ENCODE results near the gene BLMH. TPM values are rescaled to one million over a fixed set of nuclear protein-coding genes. Genes with fewer than 3 reads are reported as not detected.

The BLMH gene, protein sequence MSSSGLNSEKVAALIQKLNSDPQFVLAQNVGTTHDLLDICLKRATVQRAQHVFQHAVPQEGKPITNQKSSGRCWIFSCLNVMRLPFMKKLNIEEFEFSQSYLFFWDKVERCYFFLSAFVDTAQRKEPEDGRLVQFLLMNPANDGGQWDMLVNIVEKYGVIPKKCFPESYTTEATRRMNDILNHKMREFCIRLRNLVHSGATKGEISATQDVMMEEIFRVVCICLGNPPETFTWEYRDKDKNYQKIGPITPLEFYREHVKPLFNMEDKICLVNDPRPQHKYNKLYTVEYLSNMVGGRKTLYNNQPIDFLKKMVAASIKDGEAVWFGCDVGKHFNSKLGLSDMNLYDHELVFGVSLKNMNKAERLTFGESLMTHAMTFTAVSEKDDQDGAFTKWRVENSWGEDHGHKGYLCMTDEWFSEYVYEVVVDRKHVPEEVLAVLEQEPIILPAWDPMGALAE
- 43.6 and 46.3 TPM in 2 replicates for total RNA-seq

DNA sequence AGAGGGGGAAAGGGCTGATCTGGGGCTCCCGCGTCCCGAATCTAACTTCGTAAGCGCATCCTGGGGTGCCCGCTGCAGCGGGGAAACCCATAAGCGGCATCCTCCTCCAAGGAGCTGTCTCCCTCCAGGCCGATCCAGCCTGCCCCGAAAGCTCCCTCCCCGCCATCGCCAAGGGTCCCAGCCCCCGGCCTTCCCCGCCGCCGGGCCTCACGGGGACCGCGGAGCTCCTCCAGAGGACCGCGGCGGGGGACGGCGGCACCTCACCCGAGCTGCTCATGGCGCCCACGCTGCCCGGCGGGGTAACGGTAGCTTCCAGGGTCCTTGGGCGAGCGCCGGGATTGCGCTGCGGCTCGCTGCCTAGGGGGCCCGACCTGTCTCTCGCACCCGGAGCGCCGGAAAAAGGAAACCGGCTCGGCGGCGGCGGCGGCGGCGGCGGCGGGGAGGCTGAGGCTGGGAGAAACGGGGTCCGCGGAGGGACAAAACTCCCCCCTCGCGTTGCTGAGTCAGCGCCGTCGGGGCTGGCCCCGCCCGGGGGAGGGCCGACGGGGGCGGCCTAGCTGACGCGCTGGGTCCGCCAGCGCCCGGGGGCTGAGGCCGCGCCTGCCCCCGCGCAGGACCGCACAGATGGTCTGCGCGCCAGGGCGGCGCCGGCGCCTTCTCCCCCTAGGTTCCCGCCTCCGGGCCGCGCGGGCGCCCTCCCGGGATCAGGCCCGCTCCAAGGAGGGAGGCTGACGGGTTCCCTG lies at the start of gene BLMH:
Gene BLMH, minus strand, starts transcription at position 402 of the 743 bp plus-strand sequence. Its CDS starts 125 bp downstream, at position 277.
- DNase-seq (ENCODE audit: low read depth in 2 of 2) = peak; percentile 54 to 88

DNA sequence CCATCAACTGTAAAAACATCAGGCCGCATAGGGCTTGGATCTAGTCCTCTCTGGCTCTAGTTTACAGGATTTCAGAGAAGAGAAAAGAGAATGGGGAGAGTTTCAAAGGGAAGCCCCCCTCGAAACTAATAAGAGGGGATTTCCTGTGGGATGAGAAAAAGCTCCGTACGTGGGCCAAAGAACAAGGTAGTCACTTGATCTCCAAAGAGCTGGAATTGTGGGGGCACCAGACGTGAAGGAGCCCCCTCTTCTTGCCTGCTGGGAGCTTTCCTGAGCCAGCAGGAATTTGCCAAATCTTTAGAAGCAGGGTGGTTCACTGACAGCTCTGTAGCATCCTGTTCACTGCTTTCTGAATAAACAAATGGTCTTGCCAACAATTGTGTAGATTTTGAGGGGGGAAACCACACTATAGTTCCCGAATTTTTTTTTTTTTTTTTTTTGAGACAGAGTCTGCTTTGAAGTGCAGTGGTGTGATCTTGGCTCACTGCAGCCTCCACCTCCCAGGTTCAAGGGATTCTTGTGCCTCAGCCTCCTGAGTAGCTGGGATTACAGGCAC lies 49.1 kb upstream of the BLMH start:
- peak; percentile 48 to 77 for DNase-seq (ENCODE audit: low read depth in 2 of 2)

DNA sequence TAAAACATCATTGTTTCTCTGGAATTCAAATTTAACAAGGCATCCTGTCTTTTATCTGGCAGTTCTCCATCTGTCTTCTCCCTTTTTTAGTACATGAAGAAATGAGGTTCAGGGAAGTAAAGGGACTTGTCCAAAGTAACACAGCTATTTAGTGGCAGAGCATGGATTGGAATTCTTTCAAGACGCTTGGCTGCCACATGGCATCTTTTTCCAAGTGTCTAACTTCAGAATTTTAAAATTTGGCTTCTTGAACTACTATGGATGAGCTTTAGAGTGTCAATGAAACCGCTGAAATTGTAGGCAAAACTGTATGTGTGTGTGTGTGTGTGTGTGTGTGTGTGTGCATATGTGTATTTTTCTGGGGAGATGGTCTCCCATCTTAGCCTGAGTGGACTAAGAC lies 47.3 kb upstream of the BLMH start:
- no peak for DNase-seq (ENCODE audit: low read depth in 2 of 2)

DNA sequence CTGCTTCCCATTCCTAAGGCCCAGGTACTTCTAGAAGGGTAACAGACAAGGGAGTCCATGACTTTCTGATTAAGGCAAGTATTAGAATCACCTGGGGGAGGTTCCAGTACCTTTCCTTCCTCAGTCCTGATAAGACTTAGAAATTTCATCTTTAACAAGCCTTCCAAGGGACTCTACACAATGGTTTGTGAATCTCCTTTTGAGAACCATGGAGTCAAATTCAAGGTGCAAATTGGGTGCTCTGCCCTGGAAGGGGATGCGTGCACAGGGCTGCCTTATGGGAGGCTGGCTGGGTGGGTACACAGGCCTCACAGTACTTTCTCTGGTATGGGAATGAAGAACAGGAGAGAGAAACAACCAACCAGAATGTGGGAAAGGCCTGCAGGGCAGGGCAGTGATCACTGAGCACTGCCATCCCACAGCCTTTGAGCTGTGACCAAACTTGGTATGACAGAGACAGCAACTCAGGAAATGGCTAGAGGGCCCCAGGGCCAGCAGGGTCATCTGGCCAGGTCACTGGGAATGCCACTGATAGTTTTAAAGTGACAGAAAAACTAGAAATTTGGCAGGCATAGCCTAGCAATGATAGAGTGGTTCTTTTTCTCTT lies 45.8 kb upstream of the BLMH start:
- peak in 1 of 2 donors; percentile 48 for DNase-seq (ENCODE audit: low read depth in 2 of 2)

DNA sequence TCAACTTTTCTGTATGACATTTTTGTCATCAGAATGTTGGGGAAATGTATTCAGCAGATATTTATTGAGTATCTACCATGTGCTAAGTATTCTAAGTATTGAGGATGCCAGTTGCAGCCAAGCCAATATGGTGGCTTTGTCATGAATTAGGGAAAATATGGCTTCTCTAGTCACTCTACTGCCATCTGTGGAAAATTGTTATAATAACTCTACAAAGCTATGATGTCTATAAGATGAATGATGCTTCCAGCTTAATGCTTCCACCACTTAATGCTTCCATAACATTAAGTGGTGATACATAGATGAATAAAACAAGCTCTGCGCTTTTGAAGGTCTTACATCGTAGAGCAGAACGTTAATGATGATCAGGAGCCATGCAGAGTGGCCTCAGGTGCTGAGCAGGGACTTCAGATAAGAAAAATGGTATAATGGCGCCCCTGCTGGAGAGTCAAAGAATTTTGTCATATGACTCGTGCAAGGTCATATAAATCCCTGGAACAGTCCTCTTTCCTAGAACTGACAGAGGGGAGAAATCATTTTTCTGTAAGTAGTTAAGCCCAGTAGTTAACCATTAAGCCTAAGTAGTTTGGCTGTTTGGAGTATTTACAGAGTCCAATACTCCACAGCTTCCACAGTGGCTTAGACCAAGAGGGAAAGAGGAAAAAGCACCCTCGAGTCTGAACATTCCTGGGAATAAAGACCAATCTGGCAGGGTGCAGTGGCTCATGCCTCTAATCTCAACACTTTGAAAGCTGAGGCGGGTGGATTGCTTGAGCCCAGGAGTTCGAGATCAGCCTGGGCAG lies 44.8 kb upstream of the BLMH start:
- DNase-seq (ENCODE audit: low read depth in 2 of 2) = peak; percentile 55 to 74

DNA sequence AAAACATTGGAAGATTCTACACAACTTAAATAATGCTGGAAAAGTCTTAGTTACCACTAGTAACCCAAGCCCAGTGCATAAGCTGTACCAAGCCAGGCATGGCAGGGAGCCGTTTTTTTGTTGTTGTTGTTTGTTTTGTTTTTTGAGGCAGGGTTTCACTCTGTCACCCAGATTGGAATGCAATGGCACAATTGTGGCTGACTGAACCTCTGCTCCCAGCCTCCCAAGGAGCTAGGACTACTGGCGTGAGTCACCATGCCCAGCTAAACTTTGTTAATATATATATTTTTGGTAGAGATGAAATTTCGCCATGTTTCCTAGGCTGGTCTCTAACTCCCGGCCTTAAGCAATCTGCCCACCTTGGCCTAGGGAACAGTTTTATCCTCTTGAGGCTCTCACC lies 42.7 kb upstream of the BLMH start:
- DNase-seq (ENCODE audit: low read depth in 2 of 2) = no peak

DNA sequence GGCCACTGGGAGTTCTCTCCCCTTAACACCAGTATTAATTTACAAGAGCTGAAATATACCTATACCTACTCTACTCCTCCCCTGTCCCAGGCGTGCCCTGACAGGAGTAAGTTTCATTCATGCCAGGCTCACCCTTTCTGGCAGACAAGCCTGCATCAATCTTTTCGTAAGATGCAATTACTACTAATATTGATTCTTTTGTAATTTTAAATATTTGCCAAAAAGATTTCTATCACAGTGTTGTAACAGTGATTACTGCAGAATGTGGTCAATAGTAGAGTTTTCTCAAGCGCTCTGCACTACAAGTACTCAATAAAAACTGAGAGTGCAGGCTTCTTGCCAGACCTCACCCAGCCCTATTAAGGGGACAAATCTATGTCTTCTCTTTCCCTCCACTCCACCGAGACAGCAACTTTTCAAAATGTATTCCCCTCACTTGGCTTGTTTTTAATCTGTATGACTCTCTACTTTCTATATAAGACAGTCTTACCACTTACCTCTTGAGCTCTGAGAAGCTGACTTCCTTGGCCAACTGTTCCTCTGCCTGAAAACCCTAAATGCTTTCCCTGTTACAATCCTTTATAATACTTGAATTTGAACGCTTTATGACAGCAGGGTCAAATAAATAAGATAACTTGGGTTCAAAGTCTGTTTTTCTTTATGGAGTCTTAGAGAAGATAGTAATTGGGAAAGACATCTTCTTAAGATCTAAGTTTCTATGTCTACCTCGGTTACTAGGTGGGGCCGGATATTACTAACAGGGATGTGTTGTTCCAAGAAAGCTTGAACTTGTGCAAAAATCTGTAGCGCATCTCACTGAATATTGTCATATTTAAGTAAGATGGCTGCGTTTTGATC lies 42.0 kb upstream of the BLMH start, which contains the start of gene TMIGD1:
Gene TMIGD1, minus strand, starts transcription at position 555 of the 858 bp plus-strand sequence. CDS start 1,924 bp downstream, outside the sequence.
- DNase-seq (ENCODE audit: low read depth in 2 of 2) = no peak

DNA sequence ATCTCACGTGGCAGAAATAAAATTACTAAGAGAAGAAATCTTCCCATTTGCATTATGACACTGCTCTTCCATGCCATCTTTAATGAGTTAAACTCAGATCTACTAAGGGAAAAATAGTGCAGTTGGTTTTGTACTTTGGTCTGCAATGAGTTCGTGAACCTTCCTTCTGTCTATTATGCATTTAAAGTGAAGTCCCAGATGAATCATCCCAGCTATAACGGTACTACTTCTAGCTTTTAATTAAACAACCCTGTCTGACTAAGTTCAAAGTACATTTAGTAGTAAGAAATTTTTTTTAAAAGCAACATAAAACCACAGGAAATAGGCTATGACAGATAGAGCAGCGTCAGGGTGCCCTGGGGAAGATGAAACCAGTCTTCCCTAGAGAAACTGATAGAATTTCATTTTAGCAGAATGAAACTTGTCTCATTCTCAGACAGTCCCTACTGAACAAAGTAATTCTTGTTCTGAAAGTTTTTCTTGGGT lies 40.4 kb upstream of the BLMH start:
- DNase-seq (ENCODE audit: low read depth in 2 of 2) = peak in 1 of 2 donors; percentile 5

DNA sequence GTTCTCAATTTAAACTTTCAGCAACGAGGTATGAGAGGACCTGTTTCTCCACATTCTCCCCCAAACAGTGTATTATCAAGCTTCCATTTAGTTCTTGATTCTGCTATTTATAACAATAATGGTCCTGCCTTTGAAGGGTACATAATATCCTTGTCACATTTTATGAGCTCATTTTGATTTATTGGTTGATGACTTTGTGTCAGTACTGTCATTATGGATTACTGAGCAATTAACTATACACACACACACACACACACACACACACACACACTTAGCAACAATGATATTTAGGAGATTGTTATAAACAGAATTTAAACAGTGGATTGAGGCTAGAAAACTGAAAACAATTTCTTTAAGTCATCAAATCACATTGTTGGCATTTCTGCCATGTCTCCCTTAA lies 35.1 kb upstream of the BLMH start:
- no peak for DNase-seq (ENCODE audit: low read depth in 2 of 2)

DNA sequence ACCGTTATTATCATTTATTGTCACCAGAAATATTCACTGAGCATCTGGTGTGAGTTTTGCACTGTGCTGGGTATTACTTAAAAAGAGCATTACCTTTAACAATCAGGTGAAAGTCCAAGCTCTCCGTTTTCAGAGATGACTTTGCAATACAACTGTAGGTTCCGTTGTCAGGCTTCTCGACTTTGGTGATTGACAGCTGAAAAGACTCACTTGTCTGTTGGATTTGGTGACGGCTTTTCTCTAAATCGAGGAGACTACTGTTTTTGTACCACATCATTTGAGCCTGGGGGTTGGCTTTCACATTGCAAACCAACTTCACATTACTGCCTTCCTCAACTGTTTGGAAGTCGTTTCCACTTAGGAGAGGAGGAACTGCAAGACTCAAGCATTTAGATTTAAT lies 33.0 kb upstream of the BLMH start:
- DNase-seq (ENCODE audit: low read depth in 2 of 2) = no peak

DNA sequence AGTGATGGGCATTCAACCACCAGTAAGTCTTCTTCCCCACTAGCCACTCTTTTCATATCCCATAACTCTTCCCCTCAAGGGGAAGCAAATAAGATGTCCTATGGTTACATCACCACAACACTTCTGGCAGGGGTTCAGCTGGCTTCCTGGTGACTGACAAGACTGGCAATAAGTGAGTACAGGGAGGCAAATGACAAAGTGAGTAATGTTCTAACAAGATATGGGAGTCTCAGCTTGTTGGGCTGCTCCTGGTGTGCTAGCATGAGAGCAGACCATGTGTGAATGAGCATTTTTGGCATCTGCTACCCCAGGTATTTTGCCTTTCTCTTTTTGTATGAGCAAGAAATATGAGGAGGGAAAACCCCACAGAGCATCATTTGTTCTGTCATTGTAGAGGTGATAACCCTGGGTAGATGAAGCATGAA lies 32.2 kb upstream of the BLMH start:
- DNase-seq (ENCODE audit: low read depth in 2 of 2) = peak in 1 of 2 donors; percentile 56

DNA sequence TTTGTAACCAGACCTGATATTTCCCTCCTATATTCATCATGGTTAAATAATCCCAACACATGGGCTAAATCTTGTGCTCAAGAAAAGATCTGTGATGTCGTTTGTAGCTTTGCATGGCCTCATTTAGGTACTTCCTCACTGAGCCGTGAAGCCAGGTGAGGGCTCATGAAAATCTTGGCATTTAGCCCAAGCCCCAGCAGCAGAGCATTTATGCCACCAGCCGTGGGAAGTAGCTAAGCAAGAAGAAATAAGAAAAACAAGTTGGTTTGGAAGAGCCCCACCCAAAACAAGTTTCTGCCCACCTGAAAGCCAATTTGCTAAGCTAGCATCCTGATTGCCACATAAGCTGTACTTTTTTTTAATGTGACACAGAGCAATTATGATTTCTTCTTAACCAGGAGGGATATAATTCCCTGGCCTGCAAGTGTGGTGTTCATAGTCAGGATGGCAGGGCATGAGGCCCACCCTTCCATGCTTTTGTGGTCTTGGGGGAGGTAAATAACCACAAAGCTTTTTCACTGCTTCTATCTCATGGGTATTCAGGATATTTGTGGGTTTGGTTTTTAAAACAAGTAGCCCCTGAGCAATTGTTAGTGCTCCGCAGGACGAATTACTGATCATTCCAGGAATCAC lies 31.6 kb upstream of the BLMH start:
- DNase-seq (ENCODE audit: low read depth in 2 of 2) = no peak

DNA sequence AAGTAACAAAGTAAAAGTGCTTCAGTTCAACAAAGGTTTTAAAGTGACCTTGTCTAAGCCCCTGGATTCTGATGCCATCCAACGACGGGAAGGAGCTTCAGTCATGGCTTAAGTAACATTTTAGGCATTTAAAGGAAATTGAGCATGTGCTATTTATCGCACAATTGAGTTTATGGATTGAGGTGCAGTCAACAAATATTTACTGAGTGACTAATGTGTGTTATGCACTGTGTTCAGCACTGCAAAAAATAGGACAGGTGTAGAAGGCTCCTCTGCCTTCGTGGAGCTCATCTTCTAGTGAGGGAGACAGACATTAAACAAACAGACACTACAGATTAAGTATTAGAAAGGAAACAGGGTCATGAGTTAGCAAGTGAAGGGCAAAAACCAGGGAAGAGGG lies 29.6 kb upstream of the BLMH start:
- no peak for DNase-seq (ENCODE audit: low read depth in 2 of 2)

DNA sequence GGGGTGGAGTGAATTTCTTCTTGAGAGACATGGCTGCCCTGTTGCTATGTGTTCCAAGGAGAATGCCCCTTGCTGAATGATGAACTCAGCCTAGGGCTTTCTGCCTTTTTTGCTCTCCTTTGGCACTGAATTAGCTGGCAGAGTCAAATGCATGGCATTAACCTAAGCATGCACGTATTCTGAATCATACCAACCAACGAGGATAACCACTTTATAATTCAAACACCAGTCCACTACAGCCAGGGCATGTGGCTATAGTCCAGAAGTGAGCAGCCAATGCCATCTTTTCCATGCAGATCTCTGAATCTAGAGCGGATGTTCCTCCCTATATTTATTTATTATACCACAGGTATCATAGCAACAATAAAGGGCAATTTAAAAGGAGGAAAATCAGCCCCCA lies 26.4 kb upstream of the BLMH start:
- DNase-seq (ENCODE audit: low read depth in 2 of 2) = peak; percentile 6 to 31

DNA sequence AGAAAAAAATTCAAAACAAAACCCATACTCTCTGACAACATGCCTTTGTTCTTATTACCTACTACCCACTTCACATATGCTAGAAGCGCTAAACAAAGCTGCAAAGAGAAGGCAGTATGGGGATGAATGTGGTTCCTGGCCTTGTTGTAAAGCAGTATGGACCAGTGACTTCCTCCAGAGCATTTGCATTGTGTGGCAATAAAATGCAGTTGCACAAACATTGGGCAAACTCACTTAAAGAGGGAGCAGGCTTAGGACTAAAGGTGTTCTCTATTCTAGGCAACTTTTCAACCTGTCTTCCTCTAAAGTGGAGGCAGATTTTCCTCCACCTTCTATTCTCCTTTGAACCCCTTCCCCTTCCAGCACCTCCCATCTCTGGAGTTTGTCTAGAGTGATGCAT lies 25.0 kb upstream of the BLMH start:
- no peak for DNase-seq (ENCODE audit: low read depth in 2 of 2)

DNA sequence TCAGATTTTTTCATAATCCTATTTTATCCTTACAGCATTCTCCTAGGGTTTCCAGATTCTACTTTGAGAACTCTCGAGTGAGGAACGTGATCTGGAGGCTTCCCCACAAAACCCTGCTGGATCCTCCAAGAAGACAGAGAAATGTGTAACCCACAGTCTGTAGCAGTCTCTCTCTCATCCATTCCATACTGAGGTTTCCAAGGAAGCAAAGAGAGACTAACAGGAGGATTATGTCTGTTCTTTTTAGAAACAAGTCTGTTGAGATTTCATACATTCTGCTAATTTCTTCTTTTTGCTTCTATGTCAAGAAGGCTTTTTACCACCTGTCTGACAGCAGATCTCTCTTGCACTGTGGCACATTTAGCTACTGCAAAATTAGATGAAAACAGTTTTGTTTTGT lies 23.4 kb upstream of the BLMH start:
- DNase-seq (ENCODE audit: low read depth in 2 of 2) = no peak

DNA sequence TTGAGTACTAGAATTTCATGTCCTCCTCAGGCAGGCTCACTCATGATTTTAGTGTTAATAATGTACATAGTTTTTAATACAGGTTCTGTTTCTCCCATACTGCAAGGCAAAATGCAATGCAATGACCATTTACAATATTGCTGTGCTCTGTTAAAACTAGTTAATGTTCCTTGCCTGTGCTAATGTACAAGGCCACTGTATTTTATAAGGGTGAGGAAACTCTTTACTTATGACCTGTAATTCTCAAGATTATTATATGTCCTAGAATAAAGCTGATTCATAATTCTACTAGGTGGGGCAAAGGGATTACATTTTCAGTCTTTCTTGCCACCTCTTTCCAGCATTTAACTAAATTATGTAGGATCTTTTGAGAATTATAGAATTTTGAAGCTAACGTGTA lies 22.7 kb upstream of the BLMH start:
- DNase-seq (ENCODE audit: low read depth in 2 of 2) = no peak

DNA sequence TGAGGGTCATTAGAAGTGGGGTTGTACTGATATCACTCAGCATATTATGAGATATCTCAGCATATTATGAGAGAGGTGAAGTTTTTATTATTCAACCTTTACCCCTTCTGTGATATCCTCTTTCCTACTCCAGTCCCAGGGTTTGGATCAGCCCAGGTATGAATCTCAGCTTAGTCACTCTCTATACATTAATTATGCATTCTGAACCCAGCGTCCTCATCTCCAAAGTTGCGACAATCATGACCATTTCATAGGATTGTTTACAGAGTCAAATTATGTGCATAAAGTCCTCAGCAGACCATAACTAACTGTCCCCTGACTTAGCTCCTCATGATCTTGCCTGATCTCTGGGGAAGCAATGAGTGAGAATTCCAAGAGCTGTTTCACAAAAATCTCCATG lies 20.5 kb upstream of the BLMH start:
- DNase-seq (ENCODE audit: low read depth in 2 of 2) = no peak

DNA sequence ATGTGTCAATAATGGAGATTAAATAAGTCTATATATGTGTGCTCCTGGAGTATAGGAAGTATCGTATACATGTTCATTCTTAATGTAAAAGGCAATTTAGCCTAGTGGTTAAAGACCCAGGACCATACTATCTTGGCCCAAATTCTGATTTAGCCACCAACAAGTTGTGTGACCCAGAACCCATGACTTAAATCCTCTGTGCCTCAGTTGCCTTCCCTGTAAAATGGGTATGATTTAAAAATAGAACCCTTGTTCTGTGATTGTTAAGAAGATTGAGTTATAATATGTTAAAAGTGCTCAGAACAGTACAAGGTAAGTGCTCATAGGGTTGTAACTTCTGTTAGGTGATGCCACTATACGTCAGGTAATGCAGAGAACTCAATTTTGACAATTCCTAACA lies 18.8 kb upstream of the BLMH start:
- DNase-seq (ENCODE audit: low read depth in 2 of 2) = no peak

All from dermis microvascular lymphatic vessel endothelial cell (primary cell).